Cardiac septum (tissue), 1 donor: ENCODE results near the gene MYOZ1. TPM values are rescaled to one million over a fixed set of nuclear protein-coding genes. Genes with fewer than 3 reads are reported as not detected.
"Not testable (repeated sequence)": the region's sequence is repeated elsewhere in the genome, so short reads cannot be mapped to it uniquely, and the experiment has no call there.

Experiments used
- DNase-seq: peaks from one replicate; pipeline ENCODE4 v3.0.0-alpha.2; 2020; ENCODE audit warnings: low spot score
- intact Hi-C: fragments of 100-400 bp; cut with DNase I; formaldehyde crosslinking; loops from one replicate; pipeline ENCODE4 v1.14.0; 2022
- total RNA-seq: library from RNA; stranded (reverse); fragmentation: NEBNext Ultra II Directional; extraction: Animal tissue kit (Norgen Biotek cat#: 25700); gene quantifications from one replicate; pipeline ENCODE4 v1.2.1, GENCODE V29; 2021
- donor health status: DM: no; HTN: no; CAD: no.

Gene MYOZ1
- total RNA-seq, 1 donor from 2014 or later = 8.7 TPM

- intact Hi-C loops, DNase-seq: not testable (repeated sequence)
Measured at GRCh38 chr10:73620974-73621373, 20.3 kb downstream of the MYOZ1 start.

DNA sequence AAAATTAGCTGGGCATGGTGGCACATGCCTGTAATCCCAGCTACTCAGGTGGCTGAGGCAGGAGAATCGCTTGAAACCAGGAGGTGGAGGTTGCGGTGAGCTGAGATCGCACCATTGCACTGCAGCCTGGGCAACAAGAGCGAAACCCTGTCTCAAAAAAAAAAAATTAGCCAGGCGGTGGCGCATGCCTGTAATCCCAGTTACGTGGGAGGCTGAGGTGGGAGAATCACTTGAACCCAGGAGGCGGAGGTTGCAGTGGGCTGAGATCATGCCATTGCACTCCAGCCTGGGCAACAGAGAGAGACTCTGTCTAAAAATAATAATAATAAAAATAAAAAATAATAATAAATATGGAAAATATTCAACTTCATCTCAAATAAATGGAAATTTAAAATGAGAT, 24.1 kb downstream of the MYOZ1 start:
- DNase-seq, intact Hi-C loops: not testable (repeated sequence)

- intact Hi-C loops = no loop called here
- DNase-seq = no peak
Measured at GRCh38 chr10:73614720-73615119, 26.6 kb downstream of the MYOZ1 start.

DNA sequence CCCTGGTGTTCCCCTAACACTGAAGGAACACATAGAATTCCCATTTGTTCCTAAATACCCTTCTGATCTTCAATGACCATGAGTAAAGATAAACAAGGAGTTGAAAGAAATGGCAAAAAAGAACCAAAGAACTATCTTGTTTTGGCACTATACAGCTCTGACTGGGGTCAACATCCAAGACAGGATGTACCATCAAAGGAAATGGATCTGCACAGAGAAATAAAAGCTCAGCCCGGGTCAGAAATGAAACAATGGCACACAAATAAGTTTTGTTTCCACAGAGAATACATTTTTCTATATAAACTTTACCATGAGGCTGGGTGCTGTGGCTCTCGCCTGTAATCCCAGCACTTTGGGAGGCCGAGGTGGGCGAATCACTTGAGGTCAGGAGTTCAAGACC, 32.2 kb downstream of the MYOZ1 start:
- intact Hi-C loops = no loop called here
- DNase-seq = no peak

GRCh38 chr10:73601486-73601921, 39.8 kb downstream of the MYOZ1 start:
- intact Hi-C loops = no loop called here
- no peak for DNase-seq

GRCh38 chr10:73597346-73597745, 43.9 kb downstream of the MYOZ1 start:
- intact Hi-C loops = no loop called here
- no peak for DNase-seq

DNA sequence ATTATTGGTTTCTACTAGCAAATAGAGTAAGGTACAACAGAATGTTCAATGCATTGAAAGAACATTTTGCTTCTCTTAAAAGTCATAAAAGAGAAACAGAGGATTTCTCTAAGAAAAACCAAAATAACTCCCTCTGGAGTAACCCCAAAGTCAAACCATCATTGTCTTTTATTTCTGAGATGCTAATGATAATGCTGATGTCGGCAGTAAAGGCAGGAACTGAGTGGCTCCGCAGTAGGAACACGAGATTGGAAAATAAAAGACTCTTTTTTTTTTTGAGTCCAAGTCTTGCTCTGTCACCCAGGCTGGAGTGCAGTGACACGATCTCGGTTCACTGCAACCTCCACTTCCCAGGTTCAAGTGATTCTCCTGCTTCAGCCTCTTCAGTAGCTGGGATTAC, 47.5 kb downstream of the MYOZ1 start:
- intact Hi-C loops = no loop called here
- no peak for DNase-seq

GRCh38 chr10:73593110-73593509, 48.2 kb downstream of the MYOZ1 start:
- intact Hi-C loops = no loop called here
- DNase-seq = no peak

GRCh38 chr10:73591935-73592699, 49.2 kb downstream of the MYOZ1 start:
- intact Hi-C loops = no loop called here
- DNase-seq = no peak

DNA sequence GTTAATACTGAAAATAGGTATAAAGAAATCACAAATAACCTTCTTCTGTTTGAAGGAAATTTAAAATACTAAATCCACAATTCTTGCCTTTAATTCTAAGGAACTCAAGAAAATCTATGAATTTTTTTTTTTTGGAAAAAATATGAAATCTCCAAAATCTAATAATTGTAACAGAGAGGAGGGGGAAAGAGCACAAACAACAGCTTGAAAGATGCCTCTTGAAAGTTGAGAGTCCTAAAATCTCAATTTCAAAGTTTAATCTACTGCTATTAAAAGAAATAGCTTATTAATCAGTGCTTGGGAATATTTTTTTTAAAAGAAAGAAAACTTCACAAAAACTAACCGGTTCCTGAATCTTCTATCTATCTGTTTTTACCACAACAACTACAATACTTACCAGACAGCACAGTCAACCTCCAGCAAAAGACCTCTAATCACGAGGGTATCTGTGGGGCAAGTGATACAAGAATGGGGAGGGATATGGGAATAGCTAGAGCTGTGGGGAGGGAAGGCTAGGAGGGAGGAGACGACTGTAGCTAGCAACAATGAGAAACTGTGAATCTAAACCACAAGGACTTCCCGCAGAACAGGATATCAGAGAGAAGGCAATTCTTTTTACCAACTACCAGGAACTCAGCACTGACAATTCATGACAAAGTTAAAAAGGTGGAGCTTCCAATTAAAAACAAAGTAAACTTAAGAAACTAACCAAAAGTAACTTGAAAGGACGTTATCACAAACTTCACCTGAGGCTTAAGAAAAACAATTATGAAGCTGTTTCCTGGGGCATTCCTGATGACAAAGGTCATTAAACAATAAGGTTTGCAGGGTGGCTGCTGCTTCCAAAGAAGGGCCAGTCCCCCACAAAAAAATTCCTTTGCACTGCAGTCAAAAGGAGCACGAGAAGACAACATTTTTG, 50.1 kb downstream of the MYOZ1 start, which contains the start of gene USP54:
Gene USP54 (minus strand): TSS at position 462 of the 919 bp plus-strand sequence. CDS start 15,684 bp downstream, outside the sequence.
- intact Hi-C loops = no loop called here
- DNase-seq = no peak

GRCh38 chr10:73589563-73590126, 51.6 kb downstream of the MYOZ1 start:
- DNase-seq = no peak
- intact Hi-C loops = no loop called here

DNA sequence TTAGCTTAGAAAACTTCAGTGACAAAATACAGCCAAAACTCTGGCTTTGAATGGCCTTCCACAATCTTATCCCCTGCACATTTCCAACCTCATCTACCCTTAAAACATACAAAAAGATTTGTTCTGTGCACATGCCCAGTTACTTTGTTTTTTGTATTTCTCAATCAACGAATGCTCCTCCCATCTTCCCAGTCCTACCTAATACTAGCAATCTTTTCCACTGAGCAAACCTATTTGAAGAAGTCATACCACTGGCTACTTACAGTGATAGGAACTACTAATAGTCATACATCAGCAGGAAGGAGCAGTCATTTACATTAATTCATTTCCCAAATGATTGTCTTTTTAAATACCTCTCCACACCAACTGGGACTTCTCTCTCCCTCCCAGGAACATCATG, 52.6 kb downstream of the MYOZ1 start:
- DNase-seq = no peak
- intact Hi-C loops = no loop called here

DNA sequence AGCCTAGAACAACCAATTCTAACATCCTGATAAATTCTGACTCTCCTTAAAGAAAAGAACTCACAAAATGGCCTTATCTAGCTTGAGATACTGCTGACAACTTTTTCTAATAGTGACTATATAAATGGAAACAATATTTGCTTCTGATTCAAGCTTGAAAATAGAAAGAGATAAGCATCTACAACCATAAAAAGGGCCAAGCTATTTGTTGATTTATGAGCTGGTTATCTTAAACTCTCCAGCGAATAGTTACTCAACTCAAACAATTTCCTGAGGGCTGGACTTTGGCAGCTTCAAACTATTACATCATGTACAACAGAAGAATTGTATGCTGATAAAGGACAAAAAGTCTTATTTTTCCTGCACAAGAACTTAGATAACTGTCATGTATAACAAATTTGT, 54.7 kb downstream of the MYOZ1 start:
- intact Hi-C loops = no loop called here
- DNase-seq = no peak

- intact Hi-C loops = no loop called here
- DNase-seq = no peak
Measured at GRCh38 chr10:73585327-73585726, 55.9 kb downstream of the MYOZ1 start.

DNA sequence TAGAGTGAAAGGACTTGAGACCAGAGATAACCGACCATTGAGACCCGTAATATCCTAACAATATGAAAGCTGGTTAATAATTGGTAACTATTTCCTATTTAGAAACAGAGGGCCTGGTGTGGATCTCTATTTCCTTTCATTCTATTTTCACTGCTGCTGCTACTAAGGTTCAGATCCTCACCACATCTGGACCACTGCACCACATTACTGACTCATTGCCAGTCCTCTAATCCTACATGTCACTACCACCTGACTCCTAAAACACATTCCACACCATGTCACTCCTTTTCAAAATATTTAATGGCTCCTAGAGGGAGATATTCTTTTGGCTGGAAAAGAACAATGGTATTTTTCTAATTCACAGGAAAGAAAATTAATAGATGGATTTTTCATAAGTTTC, 56.5 kb downstream of the MYOZ1 start:
- intact Hi-C loops = no loop called here
- DNase-seq = no peak

- intact Hi-C loops = no loop called here
Measured at GRCh38 chr10:73581918-73582317, 59.4 kb downstream of the MYOZ1 start.

More at GRCh38 chr10:73581918-73582317, 59.4 kb downstream of the MYOZ1 start:
- no peak for DNase-seq
